ENCODE measurements around the gene BHLHA15.

DNA sequence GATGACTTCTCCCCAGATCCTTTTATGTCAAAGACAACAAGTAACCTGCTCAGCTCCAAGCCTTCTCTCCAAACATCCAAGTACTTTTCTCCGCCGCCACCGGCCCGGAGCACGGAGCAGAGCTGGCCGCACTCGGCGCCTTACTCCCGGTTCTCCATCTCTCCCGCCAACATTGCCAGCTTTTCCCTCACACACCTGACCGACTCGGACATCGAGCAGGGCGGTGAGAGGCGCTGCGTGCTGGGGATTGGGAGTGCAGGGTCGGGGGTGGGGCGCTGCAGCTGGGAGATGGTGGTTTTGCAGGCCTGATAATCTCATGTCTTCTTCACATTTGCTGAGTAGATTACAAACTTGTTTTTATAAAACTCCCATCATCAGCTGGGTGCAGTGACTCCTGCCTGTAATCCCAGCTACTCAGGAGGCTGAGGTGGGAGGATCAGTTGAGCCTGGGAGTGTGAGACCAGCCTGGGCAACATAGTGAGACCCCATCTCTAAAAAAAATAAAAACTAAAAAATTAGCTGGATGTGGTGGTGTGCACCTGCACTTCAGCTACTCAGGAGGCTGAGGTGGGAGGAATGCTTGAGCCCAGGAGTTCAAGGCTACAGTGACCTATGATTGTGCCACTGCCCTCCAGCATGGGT is 7.2 kb upstream of the BHLHA15 start:
- TF ChIP-seq POLR2AphosphoS5 (IDR thresholded peaks at IDR 0.05; ENCODE audit: low read depth, low read length) (no peak), FOXP2 (optimal IDR thresholded peaks at IDR 0.05; ENCODE audit: borderline replicate concordance, extremely low read depth, extremely low read length, insufficient read depth) (no peak), TAF1 (IDR thresholded peaks at IDR 0.05; ENCODE audit: borderline replicate concordance, insufficient read depth, low read length) (no peak), SIN3A (IDR thresholded peaks at IDR 0.05; ENCODE audit: borderline replicate concordance, insufficient read depth, low read length) (no peak)
